ENCODE results near the gene ELF1. TPM values are rescaled to one million over a fixed set of nuclear protein-coding genes. Genes with fewer than 3 reads are reported as not detected.

The ELF1 gene
- total and polyA plus RNA-seq, 2 of the 4 experiments (the other 2 are of a cell fraction): 25.4 to 27.6 TPM

DNA sequence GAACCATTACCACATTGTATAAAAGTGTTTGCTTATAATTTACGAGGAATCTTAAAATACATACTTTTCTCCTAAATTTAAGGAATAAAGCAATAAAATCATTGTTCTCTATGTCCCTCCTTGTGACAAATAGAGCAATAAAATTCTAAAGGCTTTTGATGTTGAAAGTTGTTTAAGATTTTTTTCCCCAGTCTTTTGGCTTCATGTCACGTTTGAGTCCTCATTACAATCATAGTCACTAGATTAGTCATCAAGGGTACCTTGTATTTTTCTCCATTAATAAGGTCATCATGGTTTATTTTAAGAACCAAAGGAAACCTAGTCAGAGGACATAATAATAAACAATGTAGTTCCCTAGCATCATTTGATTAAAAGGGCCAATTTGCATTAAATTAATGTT, 45.4 kb upstream of the ELF1 start:
- Histone ChIP-seq H3K23ac (ENCODE audit: low read depth, low read length) (no peak overlapping the region), H2AK9ac (replicated peaks; ENCODE audit: low read depth, low read length, poor library complexity) (no peak overlapping the region), H3K9ac (ENCODE audit: low read depth, low read length) (no peak overlapping the region), H3K4me3 (ENCODE audit: insufficient read depth, low read depth, low read length) (no peak overlapping the region), H4K8ac (ENCODE audit: low read depth in 2 of 2, low read length in 2 of 2) (no peak overlapping the region; a peak in 1 of 4 replicates), H3K9me3 (ENCODE audit: control insufficient read depth, insufficient read depth, low read length) (no peaks in the 10 kb centered on the region), H3K4me2 (ENCODE audit: low read depth, low read length) (peak overlapping the region; percentile 62; the same call in 1 of the 2 replicates), H3K36me3 (ENCODE audit: control insufficient read depth, insufficient read depth, low read length) (peaks cover 17% of the 10 kb centered on the region), H3K79me1 (ENCODE audit: low read depth in 1 of 2, low read length in 2 of 2) (peaks cover 10 to 17% of the 10 kb centered on the region in 2 experiments), H2BK20ac (ENCODE audit: low read depth, low read length) (no peak overlapping the region), H3K14ac (replicated peaks; ENCODE audit: low read depth, low read length) (no peak overlapping the region), H3K27ac (ENCODE audit: insufficient read depth, low read length) (peak overlapping the region; percentile 58; the same call in 1 of the 2 replicates), H3K18ac (ENCODE audit: low read depth, low read length) (0 out of 2 replicates have a peak overlapping the region, but pooled peaks have one; percentile 67), H2BK15ac (ENCODE audit: low read depth, low read length) (peak overlapping the region; percentile 77; the same call in 1 of the 3 replicates), H3K4me1 (ENCODE audit: control insufficient read depth, insufficient read depth, low read length) (peaks cover 3% of the 10 kb centered on the region; the same call in 1 of the 2 replicates), H4K5ac (ENCODE audit: low read depth, low read length) (no peak overlapping the region), H2AFZ (replicated peaks; ENCODE audit: low read length, poor library complexity) (no peak overlapping the region), H2AK5ac (ENCODE audit: low read depth, low read length) (no peak overlapping the region), H4K91ac (ENCODE audit: insufficient read depth, low read depth, low read length) (0 out of 2 replicates have a peak overlapping the region, but pooled peaks have one; percentile 78), H3K4ac (ENCODE audit: low read depth, low read length) (peak overlapping the region; percentile 31; the same call in 1 of the 2 replicates), H3K9me1 (ENCODE audit: insufficient read depth, low read length) (no peaks in the 10 kb centered on the region), H3K56ac (ENCODE audit: extremely low read depth, insufficient read depth, low read length) (no peak overlapping the region), H2BK120ac (ENCODE audit: low read depth, low read length) (peak overlapping the region; percentile 38; the same call in 1 of the 2 replicates), H3K27me3 (ENCODE audit: control insufficient read depth, insufficient read depth, low read length) (no peaks in the 10 kb centered on the region), H4K20me1 (ENCODE audit: insufficient read depth, low read length) (peaks cover 4% of the 10 kb centered on the region; the same call in 1 of the 2 replicates), H2BK5ac (ENCODE audit: low read depth, low read length, poor library complexity, severe bottlenecking) (peak overlapping the region; percentile 94)
- intact Hi-C loops (cut with micrococcal nuclease): loop anchor here (5.0 kb wide), 2 partner anchors 92 to 248 kb away; partner anchors contain the start of gene NAA16
- POLR2A ChIA-PET (ENCODE audit: unreplicated experiment): no interaction called here
- ATAC-seq (ENCODE audit: low read depth) (no peak), DNase-seq (peak; percentile 90)
- BruUV-seq (replicated peaks): no TSS peak
- WGBS, 2 experiments (ENCODE audit: extremely low coverage in 2 of 2, insufficient read length in 1 of 2): no CpG with 5 or more reads among the region's 2 CpGs
- dilution Hi-C loops (cut with HindIII; ENCODE audit: low sequenced_read_pairs, unreplicated experiment): no loop called here
- CTCF ChIA-PET: interaction anchor here (0.6 kb wide), 1 partner anchor 1152 kb away, joined by 3 read pairs; no protein-coding TSS in a partner anchor
- in situ Hi-C loops (cut with MboI; ENCODE audit: low sequenced_read_pairs): no loop called here
- TF ChIP-seq BHLHE40 (IDR thresholded peaks at IDR 0.05; ENCODE audit: low read depth, low read length): peak; percentile 95
- no peak for TF ChIP-seq ELK1 (IDR thresholded peaks at IDR 0.05; ENCODE audit: borderline replicate concordance, low read depth, low read length)
- peak; percentile 85 for TF ChIP-seq FOS (IDR thresholded peaks at IDR 0.05; ENCODE audit: low read depth, low read length)
- TF ChIP-seq CHD1 (IDR thresholded peaks at IDR 0.05; ENCODE audit: low read depth, low read length): no peak
